Suppressor macrophage treated with lipopolysaccharide for 4 hours (primary cell): ENCODE results near the gene GABRR2.
A peak's percentile ranks its signal among the peaks of the same experiment; 100 is the strongest.
"Not testable (repeated sequence)": the region's sequence is repeated elsewhere in the genome, so short reads cannot be mapped to it uniquely, and the experiment has no call there.

Source experiments
- DNase-seq: peaks from one replicate; pipeline ENCODE4 v3.0.0-alpha.2; 2020

Gene GABRR2

GRCh38 chr6:89323511-89323971, 8.4 kb upstream of the GABRR2 start:
- peak; percentile 66 for DNase-seq

- DNase-seq, result peak; percentile 84
These were observed 6.3 kb upstream of the GABRR2 start for GRCh38 chr6:89321131-89321970.

GRCh38 chr6:89320012-89320559, 5.0 kb upstream of the GABRR2 start:
- no peak for DNase-seq

- no peak for DNase-seq
These were observed 2.0 kb upstream of the GABRR2 start for GRCh38 chr6:89317067-89317466.

GRCh38 chr6:89314692-89315091, 407 bp downstream of the GABRR2 start:
- no peak for DNase-seq

- DNase-seq, result peak; percentile 66
These were observed 2.1 kb downstream of the GABRR2 start for GRCh38 chr6:89313006-89313405.

GRCh38 chr6:89311853-89312531, 3.1 kb downstream of the GABRR2 start:
- DNase-seq, result peak; percentile 52

- no peak for DNase-seq
These were observed 3.6 kb downstream of the GABRR2 start for GRCh38 chr6:89311530-89311852.

- DNase-seq, result peak; percentile 61
These were observed 4.2 kb downstream of the GABRR2 start for GRCh38 chr6:89310929-89311328.

GRCh38 chr6:89308525-89309395, 6.3 kb downstream of the GABRR2 start:
- no peak for DNase-seq

- not testable (repeated sequence) for DNase-seq
These were observed 10.6 kb downstream of the GABRR2 start for GRCh38 chr6:89304517-89304916.

GRCh38 chr6:89302936-89303335, 12.2 kb downstream of the GABRR2 start:
- no peak for DNase-seq

GRCh38 chr6:89302195-89302770, 12.8 kb downstream of the GABRR2 start:
- no peak for DNase-seq

- no peak for DNase-seq
These were observed 13.4 kb downstream of the GABRR2 start for GRCh38 chr6:89301586-89302194.

- no peak for DNase-seq
These were observed 15.6 kb downstream of the GABRR2 start for GRCh38 chr6:89299466-89299850.

GRCh38 chr6:89298680-89299465, 16.2 kb downstream of the GABRR2 start:
- peak; percentile 73 for DNase-seq

GRCh38 chr6:89297695-89298351, 17.3 kb downstream of the GABRR2 start:
- peak; percentile 35 for DNase-seq

GRCh38 chr6:89295981-89296380, 19.1 kb downstream of the GABRR2 start:
- no peak for DNase-seq

GRCh38 chr6:89295116-89295515, 20.0 kb downstream of the GABRR2 start:
- not testable (repeated sequence) for DNase-seq

GRCh38 chr6:89291256-89291819, 23.8 kb downstream of the GABRR2 start:
- no peak for DNase-seq
